Measurements from ENCODE around the gene CNFN.
A peak's percentile ranks its signal among the peaks of the same experiment; 100 is the strongest.

CNFN gene

DNA sequence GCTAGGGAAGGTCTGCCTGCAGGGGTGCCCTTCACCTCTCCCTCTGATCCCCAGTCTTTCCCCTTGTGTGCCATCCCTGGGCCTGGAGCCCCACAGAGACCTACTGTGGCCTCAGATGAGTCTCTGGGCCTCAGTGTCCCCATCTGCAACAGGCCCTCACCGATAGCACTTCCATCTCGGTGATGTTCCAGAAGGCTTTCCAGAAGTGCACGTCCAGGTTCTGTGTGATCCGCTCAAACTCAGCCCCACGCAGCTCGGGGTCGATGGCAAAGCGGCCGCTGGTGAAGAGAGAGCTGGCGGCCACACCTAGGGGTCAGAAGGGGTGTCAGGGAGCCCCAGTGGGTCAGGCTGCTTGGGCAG, 17.7 kb upstream of the CNFN start:
- no peak for DNase-seq

DNA sequence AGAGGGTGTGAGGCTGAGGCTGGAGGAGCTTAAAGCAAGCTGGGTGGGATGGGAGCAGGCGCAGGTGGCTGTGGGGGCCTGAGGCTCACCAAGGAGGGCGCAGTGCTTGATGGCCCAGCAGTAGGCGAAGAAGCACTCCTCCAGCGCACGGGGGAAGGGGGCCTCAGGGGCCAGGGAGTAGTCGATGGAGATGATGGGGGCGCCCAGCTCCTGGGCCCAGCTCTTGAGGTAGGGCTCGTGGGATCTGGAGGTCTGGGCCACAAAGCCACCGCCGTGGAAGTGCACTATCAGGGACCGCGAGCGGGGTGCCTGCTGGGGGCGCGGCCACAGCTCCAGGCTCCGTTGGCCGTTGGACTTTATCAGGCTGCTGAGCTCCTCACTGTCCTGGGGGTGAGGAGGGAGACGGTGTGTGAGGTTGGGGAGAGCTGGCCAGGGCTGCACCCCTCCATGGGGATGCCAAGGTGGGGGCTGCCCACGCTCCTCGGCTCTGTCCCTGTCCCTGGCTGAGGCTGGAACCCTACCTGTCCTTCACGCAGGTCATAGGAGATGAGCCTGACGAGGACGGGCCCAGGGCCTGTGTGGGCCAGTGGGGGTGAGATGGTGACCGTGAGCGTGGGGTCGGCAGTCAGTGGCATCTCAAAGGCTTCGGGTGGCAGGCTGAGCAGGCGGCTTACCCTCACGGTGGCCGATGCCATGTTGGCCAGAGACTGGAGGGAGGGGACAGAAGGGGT, 17.2 kb upstream of the CNFN start:
- DNase-seq = no peak

DNA sequence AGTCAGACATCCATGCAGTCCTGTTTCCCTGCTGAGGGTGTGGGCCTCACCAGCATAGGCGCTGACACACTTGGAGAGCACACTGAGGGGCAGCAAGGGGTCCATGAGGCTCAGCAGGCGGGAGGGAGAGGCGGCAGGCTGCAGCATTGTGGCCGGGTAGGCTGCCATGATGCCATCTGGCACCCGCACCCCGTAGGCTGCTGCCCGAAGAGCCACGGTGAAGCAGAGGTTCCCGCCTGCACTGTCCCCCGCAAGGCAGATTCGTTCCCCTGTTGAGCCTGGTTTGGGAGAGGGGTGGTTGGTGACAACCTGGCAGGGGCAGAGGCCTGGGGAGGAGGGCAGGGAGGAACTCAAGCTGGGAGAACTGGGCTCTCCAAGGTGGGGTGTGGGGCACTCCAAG, 16.0 kb upstream of the CNFN start:
- no peak for DNase-seq

DNA sequence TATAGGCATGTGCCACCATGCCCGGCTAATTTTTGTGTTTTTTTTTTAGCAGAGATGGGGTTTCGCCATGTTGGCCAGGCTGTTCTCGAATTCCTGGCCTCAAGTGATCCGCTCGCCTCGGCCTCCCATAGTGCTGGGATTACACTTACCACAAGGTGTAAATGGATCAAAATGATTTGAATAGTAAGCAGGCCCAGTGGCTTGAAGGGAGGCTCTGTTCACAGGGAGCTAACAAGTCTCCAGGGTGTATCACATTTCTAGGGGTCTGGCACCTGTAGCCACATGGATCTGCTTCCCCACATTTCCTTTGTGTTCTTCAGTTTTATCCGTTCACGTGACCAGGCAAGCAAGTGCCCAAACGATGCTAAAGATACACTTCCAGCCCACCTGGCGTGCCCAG, 13.5 kb upstream of the CNFN start:
- no peak for DNase-seq

- no peak for DNase-seq
These were observed 12.4 kb upstream of the CNFN start for GRCh38 chr19:42402376-42403116.

- DNase-seq = peak; percentile 52 to 70 (median 56)
These were observed 11.5 kb upstream of the CNFN start for GRCh38 chr19:42401365-42402303.

DNA sequence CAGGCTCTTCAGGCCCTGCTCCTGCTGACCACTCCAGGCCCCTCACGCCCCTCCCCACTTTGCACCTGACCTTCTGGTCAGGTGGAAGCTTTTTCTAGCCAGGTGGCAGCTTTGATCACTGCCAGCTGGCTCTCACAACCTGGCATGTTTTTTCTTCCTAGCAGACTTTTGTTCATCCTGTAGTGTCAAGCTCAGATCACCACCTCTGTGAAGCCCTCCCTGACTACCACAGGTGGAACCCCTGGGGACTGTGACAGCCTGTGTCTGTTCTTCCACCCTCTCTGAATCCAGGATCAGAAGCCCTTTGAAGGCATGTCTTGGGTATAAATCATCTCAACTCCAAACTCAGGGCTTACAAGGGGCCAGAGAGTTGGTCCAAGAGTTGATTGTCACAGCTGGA, 10.3 kb upstream of the CNFN start:
- no peak for DNase-seq

DNA sequence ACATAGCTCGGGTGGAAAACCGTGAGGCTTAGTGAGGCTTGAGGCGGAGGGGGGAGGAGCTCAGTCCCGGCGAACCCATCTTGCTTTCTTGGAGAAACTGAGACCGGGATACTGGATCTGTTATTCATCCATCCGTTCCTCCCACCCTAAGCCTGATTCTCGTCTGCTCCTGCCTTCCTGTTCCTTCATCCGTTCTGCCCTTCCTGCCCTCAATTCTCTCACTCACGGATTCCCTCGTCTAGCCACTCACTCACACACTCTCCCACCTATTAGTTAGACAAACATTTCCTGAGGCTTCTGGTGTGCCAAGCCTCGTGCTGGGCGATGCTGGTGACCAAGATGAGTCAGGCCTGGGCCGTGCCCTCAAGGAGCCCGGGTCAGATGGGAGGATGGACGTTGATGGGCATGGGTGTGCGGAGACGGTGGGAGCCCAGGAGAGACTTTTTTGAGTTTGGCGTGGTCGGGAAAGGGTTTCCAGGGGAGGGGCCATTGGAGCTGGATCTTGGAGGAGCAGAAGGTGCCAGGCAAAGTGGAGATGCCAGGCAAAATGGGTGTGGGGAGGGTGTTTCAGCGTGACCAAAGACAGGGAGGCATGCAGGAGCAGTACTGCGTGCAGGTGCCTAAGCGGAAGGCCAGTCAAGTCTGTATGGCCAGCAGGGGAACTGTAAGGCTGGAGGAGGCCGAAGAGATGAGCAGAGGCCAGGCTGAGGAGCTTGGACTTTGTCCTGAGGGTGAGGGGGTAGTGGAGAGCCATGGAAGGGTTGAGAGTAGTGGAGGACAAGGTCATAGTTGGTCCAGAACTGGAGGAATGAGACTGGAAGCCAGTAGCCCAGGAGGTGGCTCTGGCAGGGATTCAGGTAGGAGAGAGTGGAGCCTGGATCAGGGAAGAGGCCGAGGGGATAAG, 7.4 kb upstream of the CNFN start:
- DNase-seq = no peak

DNA sequence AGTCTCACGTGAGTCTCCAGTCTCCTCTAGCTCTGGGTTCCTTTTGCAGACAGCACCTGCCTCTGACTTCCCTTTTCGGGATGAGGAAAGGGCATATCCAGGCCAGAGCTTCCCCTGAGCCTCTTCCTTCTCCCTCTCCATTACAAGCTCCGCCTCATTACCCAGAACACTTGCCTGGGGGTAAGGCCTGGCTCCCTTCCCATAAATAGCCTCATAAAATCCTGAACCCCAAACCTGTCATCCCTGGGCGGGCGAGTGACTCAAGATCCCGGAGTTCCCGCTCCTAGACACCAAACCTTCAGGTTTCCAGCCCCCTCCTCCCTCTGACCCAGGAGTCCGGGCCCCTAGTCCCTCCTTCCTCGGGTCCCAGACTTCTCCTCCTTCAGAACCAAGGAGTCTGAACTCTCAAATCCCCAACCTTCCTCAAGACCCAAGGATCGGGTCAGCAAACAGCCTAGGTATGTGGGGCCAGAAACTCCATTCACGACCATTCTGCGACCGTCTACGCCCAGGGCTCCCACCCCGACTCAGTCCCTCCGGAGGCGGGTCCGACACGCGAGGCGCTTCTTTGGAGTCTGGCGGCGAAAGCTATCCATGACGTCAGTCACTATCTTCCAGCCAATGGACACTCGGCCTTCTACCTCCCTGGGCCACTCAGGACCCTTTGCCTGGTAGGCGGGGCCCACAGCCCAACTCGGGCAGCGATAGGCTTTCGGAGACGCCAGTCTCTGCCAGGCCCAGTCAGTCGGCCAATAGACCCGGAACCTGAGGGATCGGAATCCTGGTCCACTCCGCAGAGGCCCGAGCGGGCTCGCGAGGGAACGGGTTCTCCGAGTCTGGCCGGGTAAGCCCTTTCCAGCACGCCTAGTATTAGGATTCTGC, 6.5 kb upstream of the CNFN start:
- DNase-seq = peak; percentile 71 to 92 (median 74)

GRCh38 chr19:42394751-42395150, 4.7 kb upstream of the CNFN start:
- no peak for DNase-seq

GRCh38 chr19:42392165-42392564, 2.1 kb upstream of the CNFN start:
- DNase-seq = no peak

DNA sequence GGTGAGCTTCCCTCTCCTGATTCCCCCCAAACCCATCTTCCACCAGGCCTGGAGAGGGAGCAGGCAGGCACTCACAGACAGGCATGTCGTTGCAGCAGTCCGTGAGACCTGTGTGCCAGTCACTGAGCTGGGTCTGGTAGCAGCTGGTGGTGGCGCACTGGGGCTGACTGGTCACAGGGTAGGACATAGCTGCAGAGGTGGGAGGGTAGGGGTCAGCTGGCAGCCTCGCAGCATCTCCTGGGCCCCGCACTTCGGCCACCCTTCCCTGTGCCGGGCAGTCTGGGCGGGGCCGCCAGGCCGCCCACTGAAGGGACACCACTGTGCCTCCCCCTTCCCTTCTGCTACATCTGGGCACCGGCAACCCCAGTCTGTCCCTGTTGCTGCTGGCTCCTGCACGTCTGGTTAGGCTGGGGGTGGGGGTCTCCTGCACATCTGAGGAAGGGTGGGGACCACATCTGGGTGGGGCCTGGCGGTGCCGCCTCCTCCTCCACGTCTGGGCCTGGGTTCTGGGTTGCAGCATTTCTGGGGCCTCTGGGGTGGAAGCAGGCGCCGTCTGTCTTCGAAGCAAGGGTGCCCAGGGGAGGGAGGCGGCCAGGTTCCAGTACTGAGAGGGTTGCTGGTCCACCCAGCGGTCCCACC, 1.1 kb downstream of the CNFN start:
- no peak for DNase-seq

DNA sequence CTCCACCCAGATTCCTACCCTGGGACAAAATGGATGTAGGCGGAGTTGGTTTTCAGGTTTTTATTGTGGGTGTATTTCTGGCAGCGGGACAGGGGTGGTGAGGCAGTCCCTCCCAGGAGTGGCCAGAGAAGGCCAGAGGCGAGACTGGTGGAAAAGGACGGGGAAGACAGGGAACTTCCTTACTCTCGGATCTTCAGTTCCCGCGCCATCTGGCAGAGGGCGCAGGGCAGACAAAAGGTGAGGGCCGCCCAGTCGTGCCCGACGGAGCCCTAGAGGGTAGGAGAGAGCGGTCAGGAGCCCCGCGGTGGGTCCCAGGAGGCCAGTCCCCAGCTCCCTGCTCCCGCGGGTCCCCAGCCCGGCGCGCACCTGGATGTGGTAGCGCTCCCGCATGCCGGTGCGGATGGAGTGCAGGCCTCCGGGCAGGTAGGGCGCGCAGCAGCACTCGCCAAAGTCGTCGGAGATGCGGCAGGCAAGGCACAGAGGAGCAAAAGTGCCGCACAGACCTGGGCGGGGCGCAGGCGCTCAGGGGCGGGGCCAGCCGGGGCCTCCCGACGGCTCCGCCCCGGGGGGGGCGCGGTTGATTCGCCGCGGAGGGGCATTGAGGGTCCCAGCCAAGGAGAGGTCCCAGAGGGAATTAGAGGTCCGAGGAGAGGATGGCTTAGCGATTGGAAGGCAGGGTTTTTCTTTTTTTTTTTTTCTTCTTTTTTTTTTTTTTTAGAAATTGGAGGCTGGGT, 3.0 kb downstream of the CNFN start:
- DNase-seq = peak; percentile 27 to 48 (median 42)

DNA sequence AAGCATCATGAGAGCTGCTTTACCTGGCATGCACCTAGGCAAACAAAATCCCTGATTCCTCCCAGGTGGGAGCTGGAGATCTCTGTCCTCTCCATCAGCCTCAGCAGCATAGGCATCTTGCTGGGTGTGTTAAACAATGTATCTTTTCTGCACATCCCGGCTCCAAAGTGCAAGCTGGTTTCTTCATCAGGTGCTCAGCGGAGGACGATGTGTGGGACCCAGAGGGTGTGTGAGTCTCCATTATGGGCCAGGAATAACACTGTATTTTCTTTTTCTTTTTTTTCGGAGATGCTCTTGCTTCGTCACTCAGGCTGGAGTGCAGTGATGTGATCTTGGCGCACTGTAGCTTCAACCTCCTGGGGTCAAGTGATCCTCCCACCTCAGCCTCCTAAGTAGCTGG, 9.9 kb downstream of the CNFN start:
- DNase-seq = no peak

DNA sequence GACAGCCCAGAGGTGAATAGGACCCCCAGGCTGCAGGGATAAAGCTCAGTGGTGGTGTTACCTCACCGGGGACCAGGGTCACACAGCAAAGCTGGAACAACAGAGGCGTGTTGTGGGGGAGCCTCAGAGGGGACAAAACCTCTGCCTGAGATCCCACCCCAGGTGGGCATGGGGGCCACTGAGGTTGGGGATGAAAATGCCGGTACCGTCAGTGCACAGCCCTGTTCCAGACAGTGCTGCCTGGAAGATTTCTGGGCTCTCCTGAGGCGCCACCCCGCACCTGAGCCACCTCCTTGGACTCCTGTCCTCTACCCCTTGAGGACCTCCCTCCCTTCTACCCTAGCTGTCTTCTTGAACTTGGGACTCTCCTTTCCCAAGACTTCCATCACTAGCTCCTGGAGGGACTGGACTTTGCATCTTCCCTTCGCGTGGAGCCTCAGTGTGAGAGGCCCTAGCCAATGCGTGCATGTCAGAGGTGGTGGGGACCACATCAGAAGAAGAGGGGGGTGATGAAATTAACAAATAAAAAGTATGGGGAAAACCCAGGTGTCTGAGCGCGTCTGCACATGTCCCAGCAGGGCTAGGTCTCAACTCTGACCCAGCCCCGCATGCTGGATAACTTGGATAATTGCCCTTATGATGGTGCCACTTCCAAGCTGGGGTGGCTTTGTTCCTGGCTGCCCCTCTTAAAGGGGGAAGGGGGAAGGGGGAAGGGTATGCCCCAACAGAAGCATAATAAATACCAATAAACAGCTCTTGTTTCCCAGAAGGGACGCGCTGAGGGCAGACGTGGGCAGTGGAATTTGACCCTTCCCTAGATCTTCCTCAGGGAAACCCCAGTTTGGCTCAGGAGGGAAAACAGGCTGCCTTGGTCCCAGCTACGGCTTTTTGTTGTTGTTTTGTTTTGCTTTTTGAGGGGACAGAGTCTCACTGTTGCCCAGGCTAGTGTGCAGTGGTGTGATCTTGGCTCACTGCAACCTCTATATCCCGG, 11.6 kb downstream of the CNFN start:
- no peak for DNase-seq

- no peak for DNase-seq
These were observed 13.9 kb downstream of the CNFN start for GRCh38 chr19:42376177-42376555.

DNA sequence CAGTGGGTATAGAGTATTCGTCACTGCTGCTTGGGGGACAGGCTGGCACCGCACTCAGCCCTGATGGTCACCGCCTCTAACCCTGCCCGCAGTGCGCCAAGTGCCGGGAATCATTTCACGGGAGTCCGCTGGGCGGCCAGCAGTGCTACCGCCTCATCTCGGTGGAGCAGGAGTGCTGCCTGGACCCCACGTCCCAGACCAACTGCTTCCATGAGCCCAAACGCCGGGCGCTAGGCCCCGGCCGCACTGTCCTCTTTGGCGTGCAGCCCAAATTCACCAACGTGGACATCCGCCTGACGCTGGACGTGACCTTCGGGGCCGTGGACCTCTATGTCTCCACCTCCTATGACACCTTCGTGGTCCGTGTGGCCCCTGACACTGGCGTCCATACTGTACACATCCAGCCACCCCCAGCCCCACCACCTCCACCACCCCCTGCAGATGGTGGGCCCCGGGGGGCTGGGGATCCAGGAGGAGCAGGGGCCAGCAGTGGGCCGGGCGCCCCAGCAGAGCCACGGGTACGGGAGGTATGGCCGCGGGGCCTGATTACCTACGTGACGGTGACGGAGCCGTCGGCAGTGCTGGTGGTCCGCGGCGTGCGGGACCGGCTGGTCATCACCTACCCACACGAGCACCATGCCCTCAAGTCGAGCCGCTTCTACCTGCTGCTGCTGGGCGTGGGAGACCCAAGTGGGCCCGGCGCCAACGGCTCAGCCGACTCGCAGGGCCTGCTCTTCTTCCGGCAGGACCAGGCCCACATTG, 14.5 kb downstream of the CNFN start:
- no peak for DNase-seq

GRCh38 chr19:42374826-42375376, 15.2 kb downstream of the CNFN start:
- DNase-seq = no peak

Data from activated CD4-positive, CD25-positive, alpha-beta regulatory T cell (primary cell).